HG03460 (cell line): ENCODE data around the gene KCTD17.

Source experiments
- ATAC-seq: cut with Tn5 transposase; IDR thresholded peaks from one replicate; pipeline ENCODE4 v1.9.1; 2021; ENCODE audit not compliant: unreplicated experiment

KCTD17 gene

GRCh38 chr22:37051391-37052385 lies at the start of gene KCTD17:
Gene KCTD17 (plus strand): TSS chr22:37051742. CDS start chr22:37051761, 19 bp downstream.
- peak; percentile 74 for ATAC-seq

- no peak for ATAC-seq
These were observed 49.7 kb upstream of the KCTD17 start for GRCh38 chr22:37001826-37002225.

GRCh38 chr22:37002633-37003032 lies 48.9 kb upstream of the KCTD17 start:
- ATAC-seq = no peak

GRCh38 chr22:37007651-37008050 lies 43.9 kb upstream of the KCTD17 start:
- ATAC-seq = no peak

GRCh38 chr22:37008365-37008764 lies 43.2 kb upstream of the KCTD17 start:
- no peak for ATAC-seq

GRCh38 chr22:37009490-37009889 lies 42.1 kb upstream of the KCTD17 start:
- ATAC-seq = no peak

- ATAC-seq = no peak
These were observed 41.4 kb upstream of the KCTD17 start for GRCh38 chr22:37010174-37010573.

GRCh38 chr22:37010976-37011375 lies 40.6 kb upstream of the KCTD17 start:
- ATAC-seq = no peak

- ATAC-seq = no peak
These were observed 40.1 kb upstream of the KCTD17 start for GRCh38 chr22:37011472-37011871.

- ATAC-seq = no peak
These were observed 39.2 kb upstream of the KCTD17 start for GRCh38 chr22:37012262-37012904.

- ATAC-seq = no peak
These were observed 38.6 kb upstream of the KCTD17 start for GRCh38 chr22:37012956-37013355.

GRCh38 chr22:37014415-37014806 lies 37.1 kb upstream of the KCTD17 start:
- ATAC-seq = no peak

- no peak for ATAC-seq
These were observed 36.5 kb upstream of the KCTD17 start for GRCh38 chr22:37014835-37015586.

GRCh38 chr22:37015587-37015878 lies 36.0 kb upstream of the KCTD17 start:
- ATAC-seq = no peak

GRCh38 chr22:37016134-37016910 lies 35.2 kb upstream of the KCTD17 start:
- ATAC-seq = no peak

GRCh38 chr22:37017356-37017755 lies 34.2 kb upstream of the KCTD17 start:
- ATAC-seq = no peak

GRCh38 chr22:37018086-37018814 lies 33.3 kb upstream of the KCTD17 start:
- no peak for ATAC-seq

GRCh38 chr22:37018815-37019308 lies 32.7 kb upstream of the KCTD17 start:
- peak; percentile 22 for ATAC-seq

- ATAC-seq = peak; percentile 57
These were observed 32.0 kb upstream of the KCTD17 start, which contains the start of the genes MPST and TST for GRCh38 chr22:37019309-37020191. Gene MPST (plus strand): TSS chr22:37019742. CDS start chr22:37019837, 95 bp downstream. Gene TST (minus strand): TSS chr22:37019447. CDS start chr22:37018732, 715 bp downstream.
